HCT116 (cell line): ENCODE results near the gene FTCDNL1. TPM values are rescaled to one million over a fixed set of nuclear protein-coding genes. Genes with fewer than 3 reads are reported as not detected.

ENCODE experiments used
- ATAC-seq: fragments of 200-7000 bp; cut with Tn5 transposase; 2 replicates; pipeline ENCODE4 v1.9.1; 2020; ENCODE audit warnings: mild to moderate bottlenecking, moderate library complexity
- BruUV-seq: library from RNA; stranded (reverse); fragments of 400-500 nt; replicated peaks from 2 replicates; lab custom pipeline; 2021; lab: Mats Ljungman, UMichigan
- CTCF ChIA-PET: fragments of 300-600 bp; sonication (Branson Sonifier 250); formaldehyde crosslinking; loops from one replicate; lab custom pipeline; 2021; ENCODE audit warnings: antibody characterized with exemption; lab: Charles Lee
- POLR2A ChIA-PET: fragments of 300-600, 350-600 bp; sonication (Branson Sonifier 250); formaldehyde crosslinking; loops from one replicate; lab custom pipeline; 2021; ENCODE audit warnings: antibody characterized with exemption; lab: Charles Lee
- RAD21 ChIA-PET, 2 experiments: fragments of 300-600 bp; sonication (Branson Sonifier 250); formaldehyde crosslinking; loops; one replicate each; lab custom pipeline; 2023; ENCODE audit warnings: low total read pairs in 2 of 2; ENCODE audit not compliant: uncharacterized antibody in 2 of 2, unreplicated experiment in 2 of 2, low non-redundant PET in 1 of 2; lab: Charles Lee
- DNase-seq: peaks from one replicate; pipeline ENCODE4 v3.0.0-alpha.2; 2010; ENCODE audit warnings: low read depth, low spot score
- H2AFZ ChIP-seq: fragments of 200-600 bp; shearing (Covaris generic), sonication (generic); 2 replicates; pipeline ENCODE4 v1.6.1; 2017; ENCODE audit warnings: low read depth, mixed run types, mixed read lengths, antibody characterized with exemption, low read length; ENCODE audit not compliant: poor library complexity, severe bottlenecking
- H3K27ac ChIP-seq: 2 replicates; pipeline ENCODE4 v1.5.1; 2012; ENCODE audit warnings: low read depth, low read length
- H3K27me3 ChIP-seq: fragments of 200-600 bp; sonication (generic); 2 replicates; pipeline ENCODE4 v1.6.1; 2016; ENCODE audit warnings: mixed run types, low read length, mixed read lengths; ENCODE audit not compliant: insufficient read depth
- H3K36me3 ChIP-seq, 2 experiments: fragments of 200-500 bp in 1 of 2; fragments of 200-600 bp in 1 of 2; sonication (Bioruptor generic) in 1 of 2; sonication (generic) in 1 of 2; 2 replicates each; pipeline versions ENCODE4 v1.5.1 to v1.6.1; 2014 to 2016; ENCODE audit warnings: low read length in 2 of 2, inconsistent platforms in 1 of 2, mixed read lengths in 1 of 2, mixed run types in 1 of 2; ENCODE audit not compliant: insufficient read depth in 2 of 2, control insufficient read depth in 1 of 2
- H3K4me1 ChIP-seq, 2 experiments: fragments of 200-600 bp in 1 of 2; sonication (generic) in 1 of 2; 2 replicates each; pipeline versions ENCODE4 v1.5.1 to v1.6.1; 2012 to 2017; ENCODE audit warnings: low read length in 2 of 2, inconsistent platforms in 1 of 2, mild to moderate bottlenecking in 1 of 2, mixed read lengths in 1 of 2, mixed run types in 1 of 2, moderate library complexity in 1 of 2; ENCODE audit not compliant: insufficient read depth in 2 of 2, control insufficient read depth in 1 of 2
- H3K4me2 ChIP-seq: fragments of 200-600 bp; sonication (generic); 2 replicates; pipeline ENCODE4 v1.6.1; 2017; ENCODE audit warnings: mixed run types, low read length, mixed read lengths
- H3K4me3 ChIP-seq, 2 experiments: fragments of 200-600 bp in 1 of 2; sonication (generic) in 1 of 2; replicated peaks in 1 of 2; 2 replicates each; pipeline ENCODE4 v1.5.1; 2011 to 2016; ENCODE audit warnings: low read length in 2 of 2, control low read depth in 1 of 2, low read depth in 1 of 2, mild to moderate bottlenecking in 1 of 2, mixed read lengths in 1 of 2, mixed run types in 1 of 2
- H3K79me2 ChIP-seq: fragments of 200-600 bp; sonication (generic); 2 replicates; pipeline ENCODE4 v1.6.1; 2017; ENCODE audit warnings: mild to moderate bottlenecking, mixed run types, low read length, moderate library complexity, mixed read lengths; ENCODE audit not compliant: insufficient read depth
- H3K9ac ChIP-seq: fragments of 200-600 bp; sonication (generic); 2 replicates; pipeline ENCODE4 v1.6.1; 2016; ENCODE audit warnings: low read length, mixed read lengths
- H3K9me2 ChIP-seq: fragments of 200-600 bp; sonication (generic), shearing (Covaris generic); 2 replicates; pipeline ENCODE4 v1.6.1; 2017; ENCODE audit warnings: mixed run types, mild to moderate bottlenecking, moderate library complexity; ENCODE audit not compliant: insufficient read depth
- H3K9me3 ChIP-seq, 2 experiments: fragments of 200-500 bp in 1 of 2; fragments of 200-600 bp in 1 of 2; sonication (Bioruptor generic) in 1 of 2; sonication (generic) in 1 of 2; 2 replicates each; pipeline ENCODE4 v1.6.1; 2014 to 2017; ENCODE audit warnings: low read length in 2 of 2, mixed read lengths in 2 of 2, inconsistent platforms in 1 of 2, low read depth in 1 of 2, mild to moderate bottlenecking in 1 of 2, mixed run types in 1 of 2, moderate library complexity in 1 of 2; ENCODE audit not compliant: control insufficient read depth in 1 of 2, insufficient read depth in 1 of 2
- H4K20me1 ChIP-seq: fragments of 200-600 bp; sonication (generic), shearing (Covaris generic); 2 replicates; pipeline ENCODE4 v1.6.1; 2017; ENCODE audit warnings: mixed run types, mild to moderate bottlenecking, moderate library complexity; ENCODE audit not compliant: insufficient read depth
- EZH2phosphoT487 ChIP-seq: fragments of 200-600 bp; IDR thresholded peaks from 2 replicates; pipeline ENCODE4 v1.6.1; 2018; ENCODE audit warnings: antibody characterized with exemption, borderline replicate concordance
- POLR2AphosphoS5 ChIP-seq: IDR thresholded peaks from 2 replicates; pipeline ENCODE4 v1.6.1; 2011; ENCODE audit warnings: mild to moderate bottlenecking, low read depth, low read length, moderate library complexity
- RAD21 ChIP-seq: IDR thresholded peaks from 2 replicates; pipeline ENCODE4 v1.6.1; 2012; ENCODE audit warnings: low read depth, mild to moderate bottlenecking
- SP1 ChIP-seq: IDR thresholded peaks from 2 replicates; pipeline ENCODE4 v1.6.1; 2012; ENCODE audit warnings: low read depth
- ZFX ChIP-seq: fragments of 450-650 bp; IDR thresholded peaks from 2 replicates; pipeline ENCODE4 v1.6.1; 2017
- intact Hi-C: fragments of 100-400 bp; cut with micrococcal nuclease; formaldehyde crosslinking; loops from 2 replicates; pipeline ENCODE4 v1.10.0; 2022
- total RNA-seq: library from RNA; stranded (reverse); gene quantifications from one replicate; pipeline ENCODE4 v1.2.1, GENCODE V29; 2021; ENCODE audit not compliant: unreplicated experiment
- TF ChIP-seq, protein P1 (sequence below): IDR thresholded peaks from 2 replicates; pipeline ENCODE4 v1.6.1; 2012; ENCODE audit warnings: low read depth

FTCDNL1 gene
- total RNA-seq, 1 experiment from 2014 or later = 2.6 TPM

DNA sequence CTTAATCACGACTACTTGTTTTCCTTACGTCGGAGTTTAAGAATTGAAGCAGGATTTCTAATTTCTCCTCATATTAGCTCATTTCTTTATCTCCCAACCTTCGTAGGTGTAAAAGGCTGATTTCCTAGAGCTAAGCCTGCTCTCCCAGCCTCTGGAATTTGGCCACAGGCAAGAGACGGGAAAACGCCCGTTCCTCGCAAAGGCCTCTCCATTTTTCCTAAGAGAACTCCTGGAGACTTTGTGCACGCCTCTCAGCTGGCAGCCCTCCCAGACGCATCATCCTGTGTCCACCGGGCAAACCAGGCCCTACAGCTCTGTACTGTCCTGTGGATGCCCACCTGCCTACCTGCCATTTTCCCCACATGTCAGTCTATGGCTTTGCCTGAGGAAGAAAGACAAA lies 106.3 kb downstream of the FTCDNL1 start:
- H3K4me2 ChIP-seq = no peak overlapping the region
- H3K27me3 ChIP-seq = no peaks in the 10 kb centered on the region
- ChIA-PET POLR2A (no interaction called here), CTCF (no interaction called here), RAD21 (no interaction called here)
- H3K4me1 ChIP-seq = no peaks in the 10 kb centered on the region
- no peak overlapping the region for H3K27ac ChIP-seq
- no peaks in the 10 kb centered on the region for H4K20me1 ChIP-seq
- ATAC-seq (no peak), DNase-seq (no peak)
- no peak overlapping the region for H3K9ac ChIP-seq
- H3K9me3 ChIP-seq = no peaks in the 10 kb centered on the region
- H3K9me2 ChIP-seq = no peaks in the 10 kb centered on the region; the same call in 1 of the 2 replicates
- no peak overlapping the region for H3K4me3 ChIP-seq
- H3K36me3 ChIP-seq = no peaks in the 10 kb centered on the region
- BruUV-seq = no TSS peak
- no peaks in the 10 kb centered on the region for H3K79me2 ChIP-seq
- TF ChIP-seq POLR2AphosphoS5 = no peak
- TF ChIP-seq, protein P1, sequence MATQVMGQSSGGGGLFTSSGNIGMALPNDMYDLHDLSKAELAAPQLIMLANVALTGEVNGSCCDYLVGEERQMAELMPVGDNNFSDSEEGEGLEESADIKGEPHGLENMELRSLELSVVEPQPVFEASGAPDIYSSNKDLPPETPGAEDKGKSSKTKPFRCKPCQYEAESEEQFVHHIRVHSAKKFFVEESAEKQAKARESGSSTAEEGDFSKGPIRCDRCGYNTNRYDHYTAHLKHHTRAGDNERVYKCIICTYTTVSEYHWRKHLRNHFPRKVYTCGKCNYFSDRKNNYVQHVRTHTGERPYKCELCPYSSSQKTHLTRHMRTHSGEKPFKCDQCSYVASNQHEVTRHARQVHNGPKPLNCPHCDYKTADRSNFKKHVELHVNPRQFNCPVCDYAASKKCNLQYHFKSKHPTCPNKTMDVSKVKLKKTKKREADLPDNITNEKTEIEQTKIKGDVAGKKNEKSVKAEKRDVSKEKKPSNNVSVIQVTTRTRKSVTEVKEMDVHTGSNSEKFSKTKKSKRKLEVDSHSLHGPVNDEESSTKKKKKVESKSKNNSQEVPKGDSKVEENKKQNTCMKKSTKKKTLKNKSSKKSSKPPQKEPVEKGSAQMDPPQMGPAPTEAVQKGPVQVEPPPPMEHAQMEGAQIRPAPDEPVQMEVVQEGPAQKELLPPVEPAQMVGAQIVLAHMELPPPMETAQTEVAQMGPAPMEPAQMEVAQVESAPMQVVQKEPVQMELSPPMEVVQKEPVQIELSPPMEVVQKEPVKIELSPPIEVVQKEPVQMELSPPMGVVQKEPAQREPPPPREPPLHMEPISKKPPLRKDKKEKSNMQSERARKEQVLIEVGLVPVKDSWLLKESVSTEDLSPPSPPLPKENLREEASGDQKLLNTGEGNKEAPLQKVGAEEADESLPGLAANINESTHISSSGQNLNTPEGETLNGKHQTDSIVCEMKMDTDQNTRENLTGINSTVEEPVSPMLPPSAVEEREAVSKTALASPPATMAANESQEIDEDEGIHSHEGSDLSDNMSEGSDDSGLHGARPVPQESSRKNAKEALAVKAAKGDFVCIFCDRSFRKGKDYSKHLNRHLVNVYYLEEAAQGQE = no peak
- intact Hi-C loops = loop anchor here (5.0 kb wide), 1 partner anchor 1087 kb away; no protein-coding TSS in a partner anchor
- no peak overlapping the region for H2AFZ ChIP-seq

DNA sequence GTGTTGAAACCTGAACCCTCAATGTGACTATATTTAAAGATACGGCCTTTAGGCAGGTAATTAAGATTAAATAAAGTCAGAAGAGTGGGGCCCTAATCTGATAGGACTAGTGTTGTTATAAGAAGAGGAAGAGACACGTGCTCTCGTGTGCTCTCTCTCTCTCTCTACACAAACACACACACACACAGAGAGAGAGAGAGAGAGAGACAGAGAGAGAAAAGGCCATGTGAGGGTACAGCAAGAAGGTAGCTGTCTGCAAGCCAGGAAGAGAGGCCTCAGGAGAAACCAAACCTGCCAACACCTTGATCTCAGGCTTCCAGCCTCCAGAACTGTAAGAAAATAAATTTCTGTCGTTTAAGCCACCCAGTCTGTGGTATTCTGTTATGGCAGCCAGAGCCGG lies 106.7 kb downstream of the FTCDNL1 start:
- Histone ChIP-seq H3K9me3 (no peaks in the 10 kb centered on the region), H2AFZ (no peak overlapping the region), H3K27me3 (no peaks in the 10 kb centered on the region), H3K27ac (no peak overlapping the region), H3K9ac (no peak overlapping the region), H3K4me3 (no peak overlapping the region), H3K36me3 (no peaks in the 10 kb centered on the region), H3K9me2 (no peaks in the 10 kb centered on the region), H3K79me2 (no peaks in the 10 kb centered on the region), H3K4me2 (no peak overlapping the region), H3K4me1 (no peaks in the 10 kb centered on the region), H4K20me1 (no peaks in the 10 kb centered on the region)
- no peak for ATAC-seq
- no TSS peak for BruUV-seq
- no peak for DNase-seq
- ChIA-PET POLR2A (no interaction called here), CTCF (no interaction called here), RAD21 (no interaction called here)
- intact Hi-C loops = loop anchor here (5.0 kb wide), 1 partner anchor 1087 kb away; no protein-coding TSS in a partner anchor
- TF ChIP-seq EZH2phosphoT487 (no peak), RAD21 (no peak), ZFX (no peak), SP1 (no peak)
